SK-N-SH (cell line): ENCODE results near the gene TENT4A.

Experiments used
- CHD2 ChIP-seq: fragments of 150-350 bp; IDR thresholded peaks from 2 replicates; pipeline ENCODE4 v1.6.1; 2018; ENCODE audit warnings: low read length; ENCODE audit not compliant: partially characterized antibody
- CTCF ChIP-seq: fragments of 200-600 bp; sonication (generic); IDR thresholded peaks from 2 replicates; pipeline ENCODE4 v1.6.1; 2017; ENCODE audit warnings: antibody characterized with exemption, mild to moderate bottlenecking, moderate library complexity
- ELF1 ChIP-seq: IDR thresholded peaks from 2 replicates; pipeline ENCODE4 v1.4.0; 2012
- IRF3 ChIP-seq: fragments of 150-350 bp; IDR thresholded peaks from 2 replicates; pipeline ENCODE4 v1.6.1; 2016; ENCODE audit warnings: mild to moderate bottlenecking, low read depth, low read length
- JUND ChIP-seq: IDR thresholded peaks from 2 replicates; pipeline ENCODE4 v1.4.0; 2012
- MXI1 ChIP-seq: IDR thresholded peaks from 2 replicates; pipeline ENCODE4 v1.6.1; 2012; ENCODE audit warnings: mild to moderate bottlenecking, low read depth, low read length, improper control_type of control experiment
- NFIC ChIP-seq: IDR thresholded peaks from 2 replicates; pipeline ENCODE4 v1.4.0; 2012; ENCODE audit warnings: borderline replicate concordance
- POLR2AphosphoS5 ChIP-seq: IDR thresholded peaks from 2 replicates; pipeline ENCODE4 v1.6.1; 2012; ENCODE audit warnings: low read depth, low read length
- RAD21 ChIP-seq: IDR thresholded peaks from 2 replicates; pipeline ENCODE4 v1.6.1; 2012; ENCODE audit warnings: mild to moderate bottlenecking, low read length
- REST ChIP-seq: IDR thresholded peaks from 2 replicates; pipeline ENCODE4 v1.6.1; 2012; ENCODE audit warnings: mild to moderate bottlenecking, low read depth, low read length, moderate library complexity
- SMC3 ChIP-seq: IDR thresholded peaks from 2 replicates; pipeline ENCODE4 v1.6.1; 2012; ENCODE audit warnings: low read depth, low read length, improper control_type of control experiment
- TAF1 ChIP-seq: IDR thresholded peaks from 2 replicates; pipeline ENCODE4 v1.6.1; 2012; ENCODE audit warnings: low read depth, mild to moderate bottlenecking, low read length, moderate library complexity, borderline replicate concordance
- USF2 ChIP-seq: fragments of 150-350 bp; IDR thresholded peaks from 2 replicates; pipeline ENCODE4 v1.6.1; 2017; ENCODE audit warnings: antibody characterized with exemption, low read length, low read depth, borderline replicate concordance

GRCh38 chr5:6712142-6712576 lies 1.1 kb upstream of the TENT4A start:
- TF ChIP-seq CTCF, result 0 out of 2 replicates have a peak, but pooled peaks have one; percentile 26
- no peak for TF ChIP-seq USF2
- TF ChIP-seq NFIC, result no peak
- no peak for TF ChIP-seq ELF1
- no peak for TF ChIP-seq JUND
- no peak for TF ChIP-seq MXI1
- TF ChIP-seq SMC3, result no peak
- no peak for TF ChIP-seq REST
- no peak for TF ChIP-seq TAF1
- no peak for TF ChIP-seq CHD2
- no peak for TF ChIP-seq IRF3
- no peak for TF ChIP-seq RAD21
- TF ChIP-seq POLR2AphosphoS5, result no peak
